Nephron progenitor cell (in vitro differentiated cells): ENCODE results near the gene BCL2L2.

Source experiments
- DNase-seq: peaks from one replicate; pipeline ENCODE4 v3.0.0; 2021
- H3K27ac Mint-ChIP-seq: 2 replicates; pipeline ENCODE4 v1.8.0; 2021; ENCODE audit warnings: mild to moderate bottlenecking, moderate library complexity, mixed read lengths
- H3K27me3 Mint-ChIP-seq: 2 replicates; pipeline ENCODE4 v1.8.0; 2021; ENCODE audit warnings: mild to moderate bottlenecking, low read depth, mixed read lengths; ENCODE audit not compliant: poor library complexity
- H3K36me3 Mint-ChIP-seq: 2 replicates; pipeline ENCODE4 v1.8.0; 2021; ENCODE audit warnings: low read depth, mixed read lengths
- H3K4me1 Mint-ChIP-seq: 2 replicates; pipeline ENCODE4 v1.8.0; 2021; ENCODE audit warnings: mixed read lengths
- H3K4me3 Mint-ChIP-seq: 2 replicates; pipeline ENCODE4 v1.8.0; 2021; ENCODE audit warnings: mild to moderate bottlenecking, moderate library complexity, mixed read lengths
- H3K9me3 Mint-ChIP-seq: 2 replicates; pipeline ENCODE4 v1.8.0; 2021; ENCODE audit warnings: mild to moderate bottlenecking, moderate library complexity, mixed read lengths
- CTCF ChIP-seq: fragments of 200-600 bp; sonication (generic); IDR thresholded peaks from 2 replicates; pipeline ENCODE4 v1.5.0; 2021; ENCODE audit warnings: antibody characterized with exemption

The BCL2L2 gene

GRCh38 chr14:23352506-23353432 is 46.1 kb downstream of the BCL2L2 start, which contains the start of gene SLC22A17:
Gene SLC22A17, minus strand, starts transcription at chr14:23352887.
- peaks cover 31% of the 10 kb centered on the region for H3K36me3 Mint-ChIP-seq
- peak; percentile 12 for TF ChIP-seq CTCF
- H3K27me3 Mint-ChIP-seq = peaks cover 33% of the 10 kb centered on the region
- H3K27ac Mint-ChIP-seq = peak within 1 kb of the TSS; percentile 10
- peak within 1 kb of the TSS; percentile 84 for H3K4me3 Mint-ChIP-seq
- peak; percentile 78 for DNase-seq
- peaks cover 26% of the 10 kb centered on the region for H3K4me1 Mint-ChIP-seq
- peaks cover 11% of the 10 kb centered on the region for H3K9me3 Mint-ChIP-seq

GRCh38 chr14:23353433-23353780 is 46.8 kb downstream of the BCL2L2 start:
- Mint-ChIP-seq H3K4me3 (peak overlapping the region; percentile 84), H3K27ac (peak overlapping the region; percentile 10), H3K4me1 (peaks cover 26% of the 10 kb centered on the region), H3K36me3 (peaks cover 34% of the 10 kb centered on the region), H3K9me3 (peaks cover 11% of the 10 kb centered on the region), H3K27me3 (peaks cover 33% of the 10 kb centered on the region)
- TF ChIP-seq CTCF = no peak
- no peak for DNase-seq

- DNase-seq = no peak
- Mint-ChIP-seq H3K9me3 (peaks cover 11% of the 10 kb centered on the region), H3K4me3 (no peak overlapping the region), H3K27me3 (peaks cover 27% of the 10 kb centered on the region), H3K36me3 (peaks cover 34% of the 10 kb centered on the region), H3K4me1 (peaks cover 26% of the 10 kb centered on the region), H3K27ac (peak overlapping the region; percentile 43)
- TF ChIP-seq CTCF = no peak
Observed at GRCh38 chr14:23354990-23355389, 48.4 kb downstream of the BCL2L2 start.

GRCh38 chr14:23355871-23356435 is 49.3 kb downstream of the BCL2L2 start:
- H3K9me3 Mint-ChIP-seq = peaks cover 4% of the 10 kb centered on the region
- H3K36me3 Mint-ChIP-seq = peaks cover 33% of the 10 kb centered on the region
- H3K4me3 Mint-ChIP-seq = no peak overlapping the region
- peaks cover 24% of the 10 kb centered on the region for H3K4me1 Mint-ChIP-seq
- TF ChIP-seq CTCF = no peak
- H3K27me3 Mint-ChIP-seq = peaks cover 17% of the 10 kb centered on the region
- DNase-seq = no peak
- peak overlapping the region; percentile 40 for H3K27ac Mint-ChIP-seq

- peak overlapping the region; percentile 40 for H3K27ac Mint-ChIP-seq
- TF ChIP-seq CTCF = no peak
- no peak for DNase-seq
- H3K4me1 Mint-ChIP-seq = peaks cover 25% of the 10 kb centered on the region
- no peaks in the 10 kb centered on the region for H3K9me3 Mint-ChIP-seq
- H3K4me3 Mint-ChIP-seq = no peak overlapping the region
- H3K36me3 Mint-ChIP-seq = peaks cover 34% of the 10 kb centered on the region
- peaks cover 10% of the 10 kb centered on the region for H3K27me3 Mint-ChIP-seq
Observed at GRCh38 chr14:23356662-23357061, 50.0 kb downstream of the BCL2L2 start.
